NB4 (cell line): ENCODE data around the gene TRIM16.
"Not testable (repeated sequence)": the region's sequence is repeated elsewhere in the genome, so short reads cannot be mapped to it uniquely, and the experiment has no call there.

Experiments
- CTCF ChIP-seq: IDR thresholded peaks from one replicate; pipeline ENCODE4 v1.5.1; 2012; ENCODE audit warnings: low read depth, low read length
- POLR2A ChIP-seq: IDR thresholded peaks from 2 replicates; pipeline ENCODE4 v1.6.1; 2011; ENCODE audit warnings: mild to moderate bottlenecking; ENCODE audit not compliant: insufficient read length; ENCODE audit errors: extremely low read depth

- TF ChIP-seq CTCF, POLR2A: not testable (repeated sequence)
Measured at GRCh38 chr17:15623661-15624209, 60.4 kb downstream of the TRIM16 start.
